DMS 273 treated with DMSO at 0.1 percent for 48 hours (cell line): Measurements from ENCODE around the gene TP73.

ENCODE experiments used
- DNase-seq: peaks from one replicate; lab custom pipeline; 2025; lab: John Stamatoyannopoulos, UW

TP73 gene

DNA sequence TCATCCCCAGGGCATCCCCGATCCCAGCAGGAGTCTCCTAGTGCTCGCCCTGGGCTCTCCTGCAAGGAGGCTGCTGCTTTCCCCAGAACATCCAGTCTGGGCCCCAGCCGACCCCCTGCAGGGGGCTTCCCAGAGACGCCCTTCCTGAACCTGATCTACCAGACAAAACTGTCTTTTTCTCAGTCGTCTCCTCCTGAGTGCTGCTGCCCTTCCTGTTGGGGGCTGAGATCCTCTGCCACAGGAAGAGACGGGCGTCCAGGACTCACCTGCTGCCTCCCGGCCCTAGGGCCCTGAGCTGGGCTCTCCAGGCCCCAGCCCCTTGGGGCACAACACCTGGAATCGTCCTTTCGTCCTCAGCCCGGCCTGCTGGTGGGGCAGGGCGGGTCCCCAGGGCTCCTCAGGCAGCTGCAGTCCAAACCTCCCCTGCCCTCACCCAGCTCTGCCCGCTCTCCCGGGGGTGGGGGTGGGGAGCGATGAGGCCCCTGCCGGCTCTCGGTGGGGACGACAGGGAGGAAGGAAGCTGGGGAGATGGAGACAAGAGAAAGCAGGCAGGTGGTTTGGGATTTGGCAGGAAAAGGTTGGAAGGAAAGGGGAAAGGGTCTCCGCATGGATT, 36.9 kb downstream of the TP73 start:
- no peak for DNase-seq

DNA sequence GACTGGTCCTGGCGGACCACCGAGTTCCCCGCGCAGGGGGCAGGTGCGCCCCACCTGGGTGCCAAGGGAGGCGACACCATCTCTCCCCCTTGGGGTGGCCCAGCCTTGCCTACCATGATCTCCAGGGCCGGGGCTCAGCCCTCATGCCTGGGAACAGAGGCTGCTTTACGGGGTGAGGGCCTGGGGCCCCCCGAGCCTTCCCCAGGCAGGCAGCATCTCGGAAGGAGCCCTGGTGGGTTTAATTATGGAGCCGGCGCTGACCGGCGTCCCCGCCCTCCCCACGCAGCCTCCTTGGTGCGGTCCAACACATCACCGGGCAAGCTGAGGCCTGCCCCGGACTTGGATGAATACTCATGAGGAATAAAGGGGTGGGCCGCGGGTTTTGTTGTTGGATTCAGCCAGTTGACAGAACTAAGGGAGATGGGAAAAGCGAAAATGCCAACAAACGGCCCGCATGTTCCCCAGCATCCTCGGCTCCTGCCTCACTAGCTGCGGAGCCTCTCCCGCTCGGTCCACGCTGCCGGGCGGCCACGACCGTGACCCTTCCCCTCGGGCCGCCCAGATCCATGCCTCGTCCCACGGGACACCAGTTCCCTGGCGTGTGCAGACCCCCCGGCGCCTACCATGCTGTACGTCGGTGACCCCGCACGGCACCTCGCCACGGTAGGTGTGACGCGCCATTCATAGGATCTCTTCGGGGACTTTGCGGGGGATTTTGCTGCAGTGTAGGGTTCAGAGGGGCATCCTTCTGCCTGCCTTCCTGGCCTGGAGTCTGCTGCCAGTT, 38.2 kb downstream of the TP73 start:
- DNase-seq: peak; percentile 28

- DNase-seq: peak; percentile 79
Observed at GRCh38 chr1:3691421-3692204, 39.3 kb downstream of the TP73 start.

- peak; percentile 21 for DNase-seq
Observed at GRCh38 chr1:3692598-3692997, 40.3 kb downstream of the TP73 start.

- no peak for DNase-seq
Observed at GRCh38 chr1:3693321-3693720, 41.0 kb downstream of the TP73 start.

- peak; percentile 33 for DNase-seq
Observed at GRCh38 chr1:3695326-3696217, 43.3 kb downstream of the TP73 start.

DNA sequence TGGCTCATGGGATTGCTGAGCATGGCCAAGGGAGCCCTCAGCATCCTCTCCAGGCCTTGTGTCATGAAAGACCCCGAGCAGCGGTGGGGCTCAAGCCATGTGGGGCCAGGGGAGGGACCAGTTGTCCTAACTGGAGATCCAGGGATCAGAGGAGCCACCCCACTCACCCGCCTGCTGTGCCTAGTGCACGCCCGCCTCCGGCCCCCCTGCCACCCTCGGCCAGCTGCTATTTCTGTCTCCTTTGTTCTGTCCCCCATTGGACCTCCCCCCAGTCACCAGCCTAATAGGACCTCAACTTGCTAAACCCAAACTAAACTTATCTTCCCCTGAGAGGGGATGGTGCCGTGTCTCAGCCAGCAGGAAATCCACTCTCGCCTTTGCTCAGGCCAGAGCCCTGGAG, 44.4 kb downstream of the TP73 start:
- no peak for DNase-seq

DNA sequence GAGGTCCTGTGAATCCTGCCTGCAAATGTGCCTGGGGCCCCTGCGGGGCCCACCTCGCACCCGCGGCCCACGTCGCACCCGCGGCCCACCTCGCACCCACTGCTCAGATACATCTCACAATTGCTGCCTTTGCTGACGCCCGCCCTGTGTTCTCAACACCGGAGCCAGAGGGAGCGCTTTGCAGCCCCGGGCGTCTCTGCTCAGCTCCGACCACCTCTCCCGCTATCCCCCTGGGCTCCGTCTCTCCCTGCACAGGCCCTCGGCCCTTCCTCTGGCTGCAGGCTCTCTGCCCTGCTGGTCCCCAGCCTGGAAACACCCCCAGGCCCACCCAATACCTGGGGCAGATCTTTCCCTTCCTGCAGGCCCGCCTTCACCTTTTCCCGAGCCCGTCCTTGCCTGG, 44.8 kb downstream of the TP73 start:
- no peak for DNase-seq

DNA sequence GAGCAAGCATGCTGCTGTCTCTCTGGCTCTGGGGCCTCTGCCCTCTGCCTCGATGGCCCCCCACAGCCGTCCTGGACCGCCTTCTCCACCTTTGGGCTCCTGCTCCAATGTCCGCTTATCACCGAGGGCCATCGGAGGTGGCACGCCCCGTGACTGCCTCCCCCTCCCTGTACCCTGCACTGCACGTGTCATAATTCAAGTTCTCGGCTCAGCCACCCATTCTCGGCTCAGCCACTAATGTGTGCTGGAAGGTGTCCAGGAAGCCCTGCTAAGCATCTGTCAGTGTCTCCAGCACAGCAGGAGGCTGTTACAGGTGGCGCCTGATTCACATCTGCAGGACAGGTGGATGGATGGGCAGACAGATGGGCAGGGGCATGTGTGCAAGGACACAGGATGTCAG, 45.5 kb downstream of the TP73 start:
- peak; percentile 87 for DNase-seq

DNA sequence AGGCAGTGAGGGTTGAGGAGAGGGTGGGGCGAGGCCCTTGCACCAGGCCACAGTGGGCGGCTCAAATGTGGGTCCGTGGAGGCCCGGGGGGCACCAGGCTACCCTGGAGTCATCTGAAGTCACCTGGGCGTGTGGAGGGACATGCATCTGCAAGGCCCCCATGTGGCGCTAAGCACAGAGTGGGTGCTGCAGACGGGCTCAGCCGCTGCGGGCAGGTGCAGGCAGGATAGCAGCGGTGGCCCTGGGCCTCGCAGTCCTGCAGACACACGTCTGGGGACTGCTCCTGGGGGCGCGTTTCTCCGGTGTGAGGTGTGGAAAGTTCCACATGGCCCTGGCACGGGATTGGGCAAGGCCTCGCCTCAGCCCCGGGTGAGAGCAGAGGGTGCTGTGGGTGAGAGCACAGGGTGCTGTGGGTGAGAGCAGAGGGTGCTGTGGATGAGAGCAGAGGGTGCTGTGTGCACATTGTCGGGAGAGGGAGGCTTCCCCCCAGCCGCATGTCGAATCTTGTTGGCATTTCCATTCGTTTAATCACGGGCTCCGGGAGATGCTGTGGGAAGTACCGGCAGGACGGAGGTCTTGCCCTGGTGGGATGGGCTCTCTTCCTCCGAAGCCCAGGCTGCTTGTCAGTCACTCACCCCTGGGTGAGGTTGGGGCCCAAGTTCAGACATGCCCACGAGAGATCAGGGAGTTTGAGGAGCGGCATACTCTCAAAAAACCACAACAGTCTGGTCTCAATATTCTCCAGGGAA, 46.5 kb downstream of the TP73 start:
- DNase-seq: no peak

DNA sequence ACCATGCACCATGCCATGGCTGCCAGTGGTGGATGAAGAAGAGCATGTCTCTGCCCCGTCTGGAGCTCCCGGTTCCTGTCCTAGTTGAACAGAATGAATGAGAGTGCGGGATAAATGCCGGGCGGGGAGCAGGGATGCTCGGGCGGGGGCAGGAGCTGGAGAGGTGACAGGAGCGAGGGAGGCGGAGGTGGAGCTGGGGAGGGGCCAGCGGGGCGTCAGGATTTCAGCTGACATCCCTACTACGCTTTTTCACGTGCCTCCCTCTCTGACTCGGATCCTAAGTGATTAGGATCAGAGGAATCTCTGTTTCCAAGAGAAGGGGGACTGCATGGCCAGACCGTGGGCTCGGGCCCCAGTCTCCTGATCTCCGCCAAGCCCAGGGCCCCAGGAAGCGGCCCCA, 47.3 kb downstream of the TP73 start:
- DNase-seq: no peak

GRCh38 chr1:3700631-3701030, 48.3 kb downstream of the TP73 start:
- no peak for DNase-seq

DNA sequence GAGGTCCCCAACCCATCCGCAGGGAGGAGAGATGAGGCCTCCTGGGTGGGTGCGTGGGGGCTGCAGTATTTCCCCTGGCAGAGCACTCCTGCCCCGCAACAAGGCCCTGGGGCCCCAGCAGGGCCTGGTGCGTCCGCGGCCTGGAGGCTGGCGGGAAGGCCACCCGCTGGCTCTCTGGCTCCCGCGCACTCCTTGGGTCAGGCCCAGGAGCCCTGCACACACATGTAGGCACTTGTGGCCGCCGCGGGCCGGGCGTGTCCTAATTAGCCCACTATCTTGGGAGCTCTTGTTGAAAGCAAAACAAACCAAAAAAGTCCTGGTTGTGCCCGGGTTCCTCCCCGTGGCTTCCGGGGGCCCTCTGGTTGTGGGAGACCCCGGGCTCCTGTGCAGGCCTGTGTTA, 50.2 kb downstream of the TP73 start:
- DNase-seq: no peak

DNA sequence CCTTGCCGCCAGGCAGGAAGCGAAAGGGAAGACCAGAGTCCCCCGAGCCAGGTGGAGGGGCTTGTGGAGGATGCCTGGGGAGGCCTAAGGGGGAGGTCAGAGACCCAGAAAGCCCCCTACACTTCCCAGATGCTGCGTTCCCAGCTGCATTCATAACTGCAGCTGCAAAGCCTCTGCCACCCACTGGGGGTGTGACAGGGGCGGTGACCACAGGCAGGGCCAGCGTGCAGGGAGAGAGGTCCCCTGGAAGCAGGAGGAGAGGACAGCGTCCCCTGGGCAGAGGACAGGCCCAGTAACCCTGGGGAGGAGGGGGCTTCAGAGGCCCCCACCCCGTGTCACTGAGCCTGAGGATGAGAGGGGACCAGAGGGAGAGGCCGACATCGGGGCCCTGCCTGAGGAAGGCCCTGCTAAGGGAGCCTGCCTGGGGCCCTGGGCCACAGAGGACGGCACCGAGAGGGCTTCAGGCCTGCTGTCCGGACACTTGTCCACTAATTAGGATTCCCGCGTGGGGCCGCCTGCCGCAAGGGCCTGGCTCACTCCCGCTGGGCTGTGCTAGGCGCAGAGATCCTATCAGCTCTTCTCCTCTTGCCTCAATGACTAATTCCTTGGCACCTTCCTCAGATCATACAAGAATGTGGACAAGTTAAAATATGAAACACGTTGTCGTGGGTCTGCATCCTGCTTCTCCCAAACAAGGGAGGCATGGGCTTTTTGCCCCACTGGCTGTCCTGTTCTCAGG, 50.8 kb downstream of the TP73 start:
- DNase-seq: no peak

- DNase-seq: no peak
Observed at GRCh38 chr1:3703786-3704371, 51.6 kb downstream of the TP73 start.

DNA sequence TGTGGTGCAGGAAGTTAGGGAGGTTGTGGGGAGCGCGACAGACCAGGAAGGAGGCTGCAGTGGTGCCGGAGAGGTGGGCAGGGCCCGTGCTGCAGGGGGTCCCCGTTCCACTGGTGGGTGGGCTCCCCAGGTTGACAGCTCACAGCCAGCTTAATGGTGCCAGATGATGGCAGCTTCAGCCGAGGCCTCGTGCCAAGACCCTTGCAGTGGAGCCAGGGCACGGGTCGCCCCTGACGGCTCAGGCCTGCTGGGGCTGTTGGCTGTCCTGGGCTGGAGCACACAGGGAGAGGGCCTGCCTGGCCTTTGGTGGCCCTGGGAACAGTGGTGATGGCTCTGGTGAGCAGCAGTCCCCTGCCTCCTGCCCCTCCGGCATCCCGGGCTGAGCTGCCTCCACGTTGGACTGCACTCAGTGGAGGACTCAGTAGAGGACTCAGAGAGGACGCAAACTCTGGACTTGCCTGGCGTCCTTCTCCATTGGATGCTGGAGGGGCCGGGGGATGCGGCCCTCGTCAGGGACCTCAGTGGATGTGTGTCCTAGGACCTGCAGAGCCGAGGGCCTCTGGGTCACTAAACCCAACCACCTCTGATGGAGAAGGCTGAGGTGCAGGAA, 53.1 kb downstream of the TP73 start:
- DNase-seq: no peak

DNA sequence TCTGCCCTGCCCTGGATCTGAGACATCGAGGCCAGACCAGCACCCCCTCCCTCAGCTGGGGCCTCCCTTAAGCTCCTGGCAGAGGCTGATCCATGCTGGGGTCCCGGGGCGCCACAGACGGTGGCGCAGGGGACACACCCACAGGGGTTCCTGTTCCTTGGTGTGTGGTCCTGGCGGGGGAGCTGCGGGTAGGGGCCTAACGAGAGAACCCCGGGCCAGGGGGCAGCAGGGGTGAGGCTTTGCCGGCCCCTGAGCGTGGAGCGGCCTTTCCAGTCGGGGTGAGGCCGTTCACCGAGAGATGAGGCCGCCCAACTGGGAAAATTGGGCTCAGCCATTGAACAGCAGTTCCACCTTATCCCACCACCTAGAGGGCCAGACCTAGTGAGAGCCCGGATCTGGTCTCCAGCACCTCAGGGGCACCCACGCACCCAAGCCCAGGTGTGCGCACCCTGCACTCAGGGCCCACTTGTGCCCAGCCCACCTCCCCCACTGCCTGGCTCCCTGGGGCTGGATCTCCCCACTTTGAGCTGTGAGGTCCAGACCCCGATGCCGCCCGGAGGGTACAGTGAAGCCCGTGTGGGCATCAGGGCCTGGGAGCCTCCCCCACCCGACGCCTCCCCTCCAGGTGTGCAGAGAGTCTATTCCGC, 54.5 kb downstream of the TP73 start:
- no peak for DNase-seq

DNA sequence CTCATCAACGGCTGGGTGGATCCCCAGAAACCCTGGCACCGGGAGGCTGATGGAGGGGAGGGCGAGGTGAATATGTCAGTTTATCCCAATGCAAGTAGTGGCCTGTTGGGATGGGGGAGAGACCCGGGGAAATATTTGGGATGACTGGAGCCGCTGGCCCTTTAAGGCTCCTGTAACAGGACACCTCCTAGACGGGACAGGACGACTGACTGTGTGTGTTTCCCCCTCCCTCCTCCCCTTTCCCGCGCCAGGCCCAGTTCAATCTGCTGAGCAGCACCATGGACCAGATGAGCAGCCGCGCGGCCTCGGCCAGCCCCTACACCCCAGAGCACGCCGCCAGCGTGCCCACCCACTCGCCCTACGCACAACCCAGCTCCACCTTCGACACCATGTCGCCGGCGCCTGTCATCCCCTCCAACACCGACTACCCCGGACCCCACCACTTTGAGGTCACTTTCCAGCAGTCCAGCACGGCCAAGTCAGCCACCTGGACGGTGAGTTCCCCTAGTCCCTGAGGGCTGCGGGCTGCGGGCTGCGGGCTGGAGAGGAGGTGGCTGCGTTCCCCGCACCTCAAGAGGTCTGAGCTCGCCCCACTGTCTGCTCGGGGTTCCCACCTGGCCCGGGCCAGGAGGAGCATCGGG, 55.1 kb downstream of the TP73 start:
- DNase-seq: no peak

GRCh38 chr1:3707939-3708328, 55.6 kb downstream of the TP73 start:
- DNase-seq: no peak
